Right lobe of liver (tissue), 6 donors: ENCODE data around the gene PPP5C. TPM values are rescaled to one million over a fixed set of nuclear protein-coding genes. Genes with fewer than 3 reads are reported as not detected.
"Not testable (repeated sequence)": the region's sequence is repeated elsewhere in the genome, so short reads cannot be mapped to it uniquely, and the experiment has no call there.

ENCODE experiments used
- ATAC-seq, 4 donors: fragments of 200-7000 bp; cut with Tn5 transposase; one replicate each; pipeline ENCODE4 v1.9.1; 2020; ENCODE audit warnings: mild to moderate bottlenecking in 4 of 4, moderate library complexity in 4 of 4
- DNase-seq, 3 donors: peaks; one replicate each; pipeline ENCODE4 v3.0.0-alpha.2; 2020
- H3K27ac ChIP-seq, 3 donors: fragments of 200-600 bp; one replicate each; pipeline ENCODE4 v1.8.0; 2022
- H3K27me3 ChIP-seq, 2 donors: fragments of 200-600 bp; one replicate each; pipeline ENCODE4 v1.8.0; 2022
- H3K36me3 ChIP-seq, 4 donors: fragments of 200-600 bp; sonication (generic) in 1 of 4; one replicate each; pipeline versions ENCODE4 v1.5.1 to v1.8.0; 2017 to 2022; ENCODE audit warnings: control low read depth in 1 of 4
- H3K4me1 ChIP-seq, 4 donors: fragments of 200-600 bp; sonication (generic) in 1 of 4; one replicate each; pipeline versions ENCODE4 v1.5.1 to v1.8.0; 2017 to 2022; ENCODE audit warnings: control low read depth in 1 of 4
- H3K4me3 ChIP-seq, 3 donors: fragments of 200-600 bp; one replicate each; pipeline ENCODE4 v1.8.0; 2022
- H3K9me3 ChIP-seq, 4 donors: fragments of 200-600 bp; sonication (generic) in 1 of 4; one replicate each; pipeline versions ENCODE4 v1.5.1 to v1.8.0; 2017 to 2022; ENCODE audit warnings: control low read depth in 1 of 4
- CTCF ChIP-seq, 4 donors: fragments of 200-600 bp in 3 of 4; fragments of 450-650 bp in 1 of 4; IDR thresholded peaks; one replicate each; pipeline versions ENCODE4 v1.5.1 to v1.8.0; 2016 to 2022; ENCODE audit warnings: antibody characterized with exemption in 4 of 4, mild to moderate bottlenecking in 2 of 4
- POLR2A ChIP-seq: fragments of 450-650 bp; IDR thresholded peaks from one replicate; pipeline ENCODE4 v1.6.1; 2017; ENCODE audit warnings: antibody characterized with exemption, mild to moderate bottlenecking
- WGBS: methylation state at CpG from one replicate; pipeline ENCODE4 v1.1.6; 2018; ENCODE audit warnings: low coverage, low lambda C conversion rate; ENCODE audit not compliant: insufficient coverage; ENCODE audit errors: missing lambda C conversion rate; 5-methylcytosine and 5-hydroxymethylcytosine counted together
- intact Hi-C, 2 donors: fragments of 100-400 bp; cut with DNase I; formaldehyde crosslinking; loops; one replicate each; pipeline versions ENCODE4 v1.11.2 to v1.14.1; 2022
- total RNA-seq, 6 experiments: library from RNA; depleted of rRNA in 2 of 6; stranded (reverse); fragments of >200 nt in 2 of 6; fragmentation: NEBNext Ultra II Directional in 3 of 6; extraction: Animal tissue kit (Norgen Biotek cat#: 25700) in 3 of 6; gene quantifications; one replicate each; pipeline versions ENCODE4 v1.1.0 to v1.2.4, GENCODE V29; 2016 to 2023
- donor health status: DM: no; HTN: yes; CAD: no.
- donor health status: DM: no; HTN: no; CAD: no.
- donor health status: DM: no; HTN: no; CAD: no.
- donor health status: DM: no; HTN: yes; CAD: no.
- donor health status: DM: no; HTN: yes; CAD: no.

PPP5C gene
- total RNA-seq, 6 experiments from 2014 or later, result 23.9 to 47.8 (median 36.0) TPM

- no peak overlapping the region for H3K27ac ChIP-seq
- intact Hi-C loops, result loop anchor here in 1 of 2 donors (10.0 kb wide), 1 partner anchor 50 kb away; the partner anchor contains the start of gene PPP5C
- H3K9me3 ChIP-seq, result no peaks in the 10 kb centered on the region
- no peak for TF ChIP-seq CTCF (IDR thresholded peaks at IDR 0.05)
- no peak for TF ChIP-seq POLR2A
- H3K4me3 ChIP-seq, result no peak overlapping the region
- no peak for ATAC-seq
- peaks cover 0 to 12% (median 3%) of the 10 kb centered on the region in 4 donors for H3K36me3 ChIP-seq
- no peaks in the 10 kb centered on the region for H3K4me1 ChIP-seq
- WGBS, result 89% methylated on average over 4 of the region's 5 CpGs
- no peaks in the 10 kb centered on the region for H3K27me3 ChIP-seq
- peak in 1 of 3 donors; percentile 15 for DNase-seq
Measured at GRCh38 chr19:46394402-46394797, 47.5 kb downstream of the PPP5C start.

- WGBS, result 95% methylated on average over 8 of the region's 14 CpGs
- H3K9me3 ChIP-seq, H3K36me3 ChIP-seq, H3K4me1 ChIP-seq, H3K4me3 ChIP-seq, H3K27me3 ChIP-seq, ATAC-seq, H3K27ac ChIP-seq: not testable (repeated sequence)
- DNase-seq, result peak in 2 of 3 donors; percentile 1 to 11
- intact Hi-C loops, result loop anchor here in 1 of 2 donors (10.0 kb wide), 1 partner anchor 53 kb away; the partner anchor contains the start of gene PPP5C
Measured at GRCh38 chr19:46397801-46398479, 51.1 kb downstream of the PPP5C start.

GRCh38 chr19:46402725-46403124 lies 55.8 kb downstream of the PPP5C start:
- Histone ChIP-seq H3K27me3 (no peaks in the 10 kb centered on the region), H3K4me1 (no peaks in the 10 kb centered on the region), H3K9me3 (no peaks in the 10 kb centered on the region), H3K4me3 (no peak overlapping the region), H3K36me3 (no peaks in the 10 kb centered on the region), H3K27ac (no peak overlapping the region)
- intact Hi-C loops, result loop anchor here in 1 of 2 donors (2.0 kb wide), 1 partner anchor 86 kb away; no protein-coding TSS in a partner anchor
- no peak for ATAC-seq
- TF ChIP-seq POLR2A, result no peak
- TF ChIP-seq CTCF (IDR thresholded peaks at IDR 0.05), result no peak
- DNase-seq, result peak in 1 of 3 donors; percentile 47
- WGBS, result 93% methylated on average over 5 of the region's 11 CpGs

GRCh38 chr19:46404055-46404752 lies 57.3 kb downstream of the PPP5C start:
- Histone ChIP-seq H3K9me3 (no peaks in the 10 kb centered on the region), H3K27ac (peak overlapping the region; percentile 73 to 84 (median 80)), H3K4me3 (peak overlapping the region; percentile 55 to 66 (median 59)), H3K36me3 (no peaks in the 10 kb centered on the region), H3K27me3 (no peaks in the 10 kb centered on the region), H3K4me1 (no peaks in the 10 kb centered on the region)
- intact Hi-C loops, result no loop called here
- peak; percentile 86 to 92 (median 88) for ATAC-seq
- DNase-seq, result peak; percentile 73 to 81 (median 74)
- WGBS, result under 1% methylated on average over 20 of the region's 36 CpGs
- TF ChIP-seq CTCF (IDR thresholded peaks at IDR 0.05), result peak in 3 of 4 donors; percentile 26 to 46 (median 36)
- TF ChIP-seq POLR2A, result peak; percentile 16
